GM19467 (cell line): Measurements from ENCODE around the gene KCNJ9.
"Not testable (repeated sequence)": the region's sequence is repeated elsewhere in the genome, so short reads cannot be mapped to it uniquely, and the experiment has no call there.

Source experiments
- ATAC-seq: cut with Tn5 transposase; IDR thresholded peaks from one replicate; pipeline ENCODE4 v1.9.1; 2021; ENCODE audit warnings: mild to moderate bottlenecking, moderate library complexity; ENCODE audit not compliant: unreplicated experiment

The KCNJ9 gene

GRCh38 chr1:160101717-160102522, 20.6 kb downstream of the KCNJ9 start:
- ATAC-seq, result no peak

DNA sequence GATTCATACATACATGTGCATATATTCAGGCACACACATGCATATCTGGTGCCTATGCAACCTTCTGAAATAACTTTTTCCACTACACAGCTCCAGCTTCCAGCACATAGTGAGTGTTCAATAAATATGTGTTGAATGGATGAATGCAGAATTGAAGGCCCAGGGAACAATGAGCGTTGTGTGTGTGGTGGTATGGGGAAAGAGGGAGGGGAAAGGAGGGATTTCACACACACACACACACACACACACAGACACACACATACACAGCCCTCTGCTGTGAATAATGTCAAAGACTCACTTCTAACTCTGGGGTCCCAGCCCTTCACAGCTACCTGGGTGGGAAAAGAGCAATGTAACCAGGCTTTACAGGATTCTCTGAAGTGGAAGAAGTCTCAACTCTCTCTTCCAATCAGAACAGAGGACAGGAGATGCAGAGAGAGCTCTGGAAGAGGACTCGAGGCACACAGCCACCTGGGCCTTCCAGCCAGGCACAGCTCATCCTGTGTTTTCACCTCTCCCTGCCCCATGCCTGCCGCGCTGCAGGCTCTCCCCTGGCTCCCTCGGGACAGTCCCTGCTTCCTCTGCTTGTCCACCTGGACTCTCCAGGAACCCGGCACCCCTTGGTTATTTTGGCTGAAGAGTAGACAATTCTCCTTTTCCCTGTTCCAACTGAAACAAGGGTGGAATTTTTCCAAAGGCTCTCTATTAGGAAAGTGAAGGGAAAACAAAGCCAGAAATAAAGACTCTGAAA, 22.5 kb downstream of the KCNJ9 start:
- ATAC-seq, result no peak

DNA sequence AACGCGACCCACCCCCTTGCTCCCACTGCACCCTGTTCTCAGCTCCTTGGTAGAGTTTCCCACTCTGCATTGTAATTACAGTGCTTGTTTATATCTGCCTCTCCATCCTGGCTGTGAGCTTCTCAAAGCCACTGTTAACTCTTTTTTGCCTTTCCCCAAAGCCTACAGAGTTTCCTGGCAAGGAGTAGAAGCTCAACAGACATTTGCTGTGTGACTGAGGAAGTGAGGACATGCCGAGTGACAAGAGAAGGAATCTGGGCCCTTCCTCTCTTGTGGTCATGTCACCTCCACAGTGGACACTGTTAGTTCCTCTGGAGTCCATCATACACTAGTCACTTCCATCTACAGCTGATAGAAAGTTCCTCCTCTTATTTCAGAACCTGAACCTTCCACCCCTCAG, 23.1 kb downstream of the KCNJ9 start:
- ATAC-seq, result no peak

DNA sequence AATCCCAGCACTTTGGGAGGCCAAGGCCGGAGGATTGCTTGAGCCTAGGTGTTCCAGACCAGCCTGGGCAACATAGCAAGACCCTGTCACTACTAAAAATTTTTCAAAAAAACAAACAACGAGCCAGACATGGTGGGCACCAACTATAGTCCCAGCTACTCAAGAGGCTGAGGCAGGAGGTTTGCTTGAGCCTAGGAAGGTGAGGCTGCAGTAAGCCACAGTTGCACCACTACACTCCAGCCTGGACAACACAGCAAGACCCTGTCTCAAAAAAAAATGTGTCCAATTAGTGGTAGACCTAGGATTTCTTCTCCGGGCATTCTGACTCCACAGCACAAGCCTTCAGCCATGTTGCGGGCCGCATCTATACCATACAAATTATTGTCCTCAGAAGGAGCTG, 23.8 kb downstream of the KCNJ9 start:
- no peak for ATAC-seq

DNA sequence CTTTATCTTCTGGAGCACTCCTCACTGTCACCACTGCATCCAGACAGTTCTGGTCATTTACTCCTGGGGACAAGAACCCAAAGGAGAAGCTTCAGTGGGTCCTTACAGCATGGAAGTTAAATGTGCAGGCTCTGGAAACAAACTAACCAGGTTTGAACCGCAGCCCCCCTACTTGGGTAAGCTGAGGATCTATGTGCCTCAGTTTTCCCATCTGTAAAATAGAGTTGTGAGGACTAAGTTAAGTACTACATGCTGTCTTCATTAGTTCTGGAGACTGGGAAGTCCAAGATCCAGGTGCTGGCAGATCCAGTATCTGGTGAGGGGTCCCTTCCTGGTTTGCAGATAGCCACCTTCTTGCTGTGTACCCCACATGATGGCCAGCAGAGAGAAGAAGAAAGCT, 26.2 kb downstream of the KCNJ9 start:
- ATAC-seq, result no peak

DNA sequence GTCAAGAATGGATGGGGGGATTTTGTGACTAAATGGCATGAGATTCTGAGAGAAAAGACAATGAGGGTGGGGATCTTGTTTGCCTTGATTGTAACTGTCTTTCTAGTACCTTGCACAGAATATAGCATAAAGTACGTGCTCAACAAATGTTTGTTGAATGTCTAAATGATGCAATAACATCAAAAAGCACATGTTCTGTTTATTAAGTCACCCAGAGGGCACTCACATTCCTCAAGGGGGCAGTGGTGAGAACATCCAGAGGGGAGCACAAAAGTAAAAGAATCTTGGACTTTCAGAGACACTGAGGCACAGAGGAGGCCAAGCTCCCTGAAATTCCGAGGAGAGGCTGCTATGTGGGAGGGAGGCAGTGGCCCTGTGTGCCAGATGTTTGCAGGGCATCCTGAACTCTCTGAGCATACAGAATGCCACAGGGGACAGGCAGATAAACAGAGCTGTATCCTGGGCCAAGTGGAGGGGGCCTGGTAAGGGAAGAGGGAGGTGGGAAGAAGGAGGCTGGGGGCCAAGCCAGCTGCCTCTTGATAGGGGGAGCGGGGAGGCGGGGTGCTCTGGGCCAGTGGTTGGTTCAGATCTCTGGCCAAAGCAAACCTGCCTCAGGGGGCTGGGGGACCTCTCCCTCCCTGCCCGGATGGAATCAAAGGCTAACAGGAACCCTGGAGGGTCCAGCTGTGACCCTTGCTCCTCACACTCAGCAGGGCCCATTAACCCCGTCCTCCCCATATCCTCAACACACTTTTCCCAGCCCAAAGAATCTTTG, 27.7 kb downstream of the KCNJ9 start:
- ATAC-seq, result no peak

GRCh38 chr1:160109686-160110085, 28.3 kb downstream of the KCNJ9 start:
- ATAC-seq, result no peak

GRCh38 chr1:160111462-160111861, 30.1 kb downstream of the KCNJ9 start:
- ATAC-seq, result not testable (repeated sequence)

DNA sequence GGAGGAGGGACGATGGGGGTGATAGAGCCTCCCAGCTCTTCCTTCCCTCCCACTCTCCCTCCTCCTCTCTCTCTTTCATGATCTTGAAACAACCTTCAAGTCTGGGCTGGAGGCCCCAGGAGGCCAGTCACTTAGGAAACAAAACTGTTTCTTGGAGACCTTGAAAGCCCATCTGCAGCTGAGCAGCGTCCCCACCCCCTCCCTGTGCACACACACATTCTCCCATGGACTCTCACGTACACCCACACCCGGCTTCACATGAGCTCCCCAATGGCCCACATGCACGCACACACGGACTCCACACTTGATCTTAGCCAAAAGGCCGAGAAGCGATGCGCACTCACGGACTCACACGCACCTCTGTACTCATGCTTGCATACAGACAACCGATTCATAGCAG, 31.0 kb downstream of the KCNJ9 start:
- ATAC-seq, result no peak

DNA sequence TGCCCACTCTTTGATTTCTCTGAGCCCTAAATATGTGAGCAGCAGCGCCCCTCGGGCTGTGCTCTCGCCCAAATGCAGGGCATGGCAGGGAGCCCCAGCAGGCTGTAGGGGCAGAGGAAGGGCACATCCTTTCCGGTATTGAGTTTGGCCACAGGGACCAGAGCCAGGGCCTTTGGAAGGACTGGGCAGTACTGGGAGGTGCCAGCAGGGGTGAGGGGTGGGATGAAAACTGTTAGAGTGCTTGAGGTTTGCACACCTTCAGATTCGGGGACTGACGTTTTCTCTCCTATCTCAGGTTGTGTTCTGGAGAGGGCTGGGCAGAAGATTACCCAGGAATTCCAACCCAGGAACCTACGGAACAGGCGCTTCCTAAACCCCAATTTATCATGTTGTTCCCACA, 32.1 kb downstream of the KCNJ9 start:
- no peak for ATAC-seq

DNA sequence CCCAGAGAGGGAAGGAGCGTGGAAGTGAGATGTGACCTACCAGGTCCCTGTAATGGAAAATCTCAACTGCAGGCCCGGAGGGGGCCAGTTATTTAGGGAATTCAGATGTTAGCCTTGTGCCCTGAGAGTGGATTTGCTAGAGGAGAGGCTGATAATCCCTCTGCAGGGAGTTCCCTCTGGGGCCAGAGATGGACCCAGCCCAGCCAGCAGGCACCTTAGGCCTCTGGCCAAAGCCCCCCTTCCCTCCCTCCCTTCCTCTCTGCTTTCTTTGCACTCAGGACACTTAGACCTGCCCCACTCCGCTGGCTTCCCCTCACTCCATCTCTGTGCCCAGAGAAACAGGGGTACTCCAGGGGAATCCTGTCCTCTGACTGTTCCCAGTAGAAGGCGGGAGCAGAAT, 32.7 kb downstream of the KCNJ9 start:
- ATAC-seq, result no peak

DNA sequence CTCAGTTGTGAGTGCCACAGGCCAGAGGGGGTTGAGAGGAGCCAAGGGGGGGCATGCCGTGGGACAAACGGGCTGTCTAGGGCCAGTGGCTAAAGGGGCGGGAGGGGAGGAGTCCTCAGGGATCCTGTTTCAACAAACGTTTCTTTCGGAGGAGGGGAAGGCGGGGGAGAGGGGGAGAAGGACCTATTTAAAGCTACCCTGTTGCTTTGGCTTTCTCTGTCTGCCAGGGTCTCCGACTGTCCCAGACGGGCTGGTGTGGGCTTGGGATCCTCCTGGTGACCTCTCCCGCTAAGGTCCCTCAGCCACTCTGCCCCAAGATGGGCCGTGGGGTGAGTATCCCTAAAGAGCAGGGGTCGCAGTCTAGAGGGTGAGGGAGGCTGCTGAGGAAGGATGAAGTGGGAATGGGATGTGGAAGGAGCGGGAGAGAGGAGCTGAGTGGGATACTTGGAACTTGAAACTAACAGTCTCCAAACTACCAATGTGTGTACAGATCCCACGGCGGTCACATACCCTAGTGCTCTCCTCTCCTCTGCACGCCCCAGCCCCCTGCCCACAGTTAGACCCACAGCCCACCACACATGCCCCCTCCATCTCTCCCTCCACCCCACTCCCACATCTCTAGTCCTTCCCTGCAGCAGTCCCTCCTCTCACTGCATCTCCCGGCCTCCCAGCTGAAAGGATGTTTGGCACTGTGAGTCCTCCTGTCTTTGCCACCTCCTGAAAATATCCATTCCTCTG, 34.4 kb downstream of the KCNJ9 start, which contains the start of gene ATP1A2:
Gene ATP1A2, plus strand, starts transcription at position 215 of the 738 bp plus-strand sequence. Its CDS starts 103 bp downstream, at position 318.
- ATAC-seq, result no peak

DNA sequence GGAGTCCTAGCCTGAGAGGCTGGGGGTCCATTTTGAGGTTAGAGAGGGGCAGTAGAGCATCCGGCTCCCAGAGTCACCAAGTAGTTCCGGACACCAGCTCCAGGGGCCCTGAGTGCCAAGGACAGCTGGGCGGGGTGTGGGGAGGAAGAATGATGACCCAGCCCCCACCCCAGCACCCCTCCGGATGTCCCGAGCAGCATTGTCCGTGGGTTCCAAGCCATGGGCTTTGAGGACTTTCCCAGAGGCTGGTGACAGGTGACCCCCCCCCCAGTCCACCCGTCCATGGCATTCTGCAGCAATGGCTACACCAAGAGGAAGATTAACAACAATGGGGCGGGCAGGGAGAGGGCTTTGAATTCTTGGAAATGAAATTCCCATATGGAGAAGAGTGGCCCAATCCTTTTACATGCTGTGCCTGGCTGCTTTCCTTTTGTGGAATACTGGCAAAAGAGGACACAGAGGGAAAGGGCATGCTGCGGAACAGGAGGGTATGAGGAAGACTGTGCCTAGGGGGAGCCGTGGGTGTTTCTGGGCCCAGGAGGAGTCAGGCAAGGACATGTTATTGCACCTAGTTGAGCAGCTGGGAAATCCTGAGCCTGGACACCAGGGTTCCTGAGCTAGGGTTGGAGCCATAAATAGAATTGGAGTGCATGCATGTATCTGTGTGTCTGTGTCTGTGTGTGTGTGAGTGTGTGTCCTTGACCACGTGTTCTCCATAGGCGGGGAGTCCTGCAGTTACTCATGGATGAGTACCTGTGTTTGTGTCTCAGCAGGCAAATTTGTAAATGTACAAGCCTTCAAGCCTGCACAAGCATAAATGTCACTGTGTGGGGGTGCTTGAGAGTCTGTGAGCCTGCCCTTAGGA, 35.2 kb downstream of the KCNJ9 start:
- no peak for ATAC-seq

DNA sequence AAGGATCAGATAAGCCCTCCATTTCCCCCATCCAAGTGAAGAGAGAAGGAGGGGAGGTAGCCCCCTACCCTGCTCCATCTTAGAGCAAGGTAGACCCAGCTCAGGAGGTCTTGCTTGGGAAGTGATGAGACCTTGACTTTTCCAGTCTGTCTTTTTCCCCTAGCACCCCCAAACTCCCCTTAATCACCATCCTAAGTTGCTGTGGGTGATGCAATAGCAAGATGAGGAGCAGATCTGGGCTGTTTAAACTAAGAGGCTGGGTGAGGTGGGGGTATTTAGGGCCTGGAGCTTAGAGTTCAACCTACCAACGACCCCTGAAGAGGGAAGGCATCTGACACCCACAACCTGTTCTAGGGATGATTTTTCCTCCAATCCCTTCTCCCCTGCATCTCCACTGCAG, 36.0 kb downstream of the KCNJ9 start:
- no peak for ATAC-seq

DNA sequence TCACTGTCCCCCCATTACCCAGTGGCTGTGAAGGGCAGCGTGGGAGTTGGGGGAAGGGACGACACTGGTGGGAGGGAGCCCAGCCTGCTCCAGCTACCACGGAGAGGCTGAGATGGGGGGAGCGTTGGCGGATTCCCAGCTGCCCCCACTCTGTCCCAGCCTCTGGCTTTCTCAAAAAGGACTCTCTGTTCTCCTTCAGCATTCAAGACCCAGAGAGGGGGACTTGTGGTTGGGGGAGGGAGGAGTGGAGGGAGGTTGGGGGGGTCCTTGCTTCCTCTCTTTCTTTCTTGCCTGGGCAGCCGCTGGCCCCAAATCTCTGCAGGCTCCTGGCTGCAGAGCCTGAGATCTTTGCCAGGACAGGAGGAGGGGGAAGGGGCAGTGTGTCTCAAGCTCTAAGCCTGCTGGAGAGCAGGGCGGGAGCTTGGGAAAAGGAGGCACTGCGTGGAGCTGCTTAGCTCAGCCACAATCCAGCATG, 36.4 kb downstream of the KCNJ9 start:
- ATAC-seq, result no peak

GRCh38 chr1:160118928-160119327, 37.6 kb downstream of the KCNJ9 start:
- no peak for ATAC-seq

DNA sequence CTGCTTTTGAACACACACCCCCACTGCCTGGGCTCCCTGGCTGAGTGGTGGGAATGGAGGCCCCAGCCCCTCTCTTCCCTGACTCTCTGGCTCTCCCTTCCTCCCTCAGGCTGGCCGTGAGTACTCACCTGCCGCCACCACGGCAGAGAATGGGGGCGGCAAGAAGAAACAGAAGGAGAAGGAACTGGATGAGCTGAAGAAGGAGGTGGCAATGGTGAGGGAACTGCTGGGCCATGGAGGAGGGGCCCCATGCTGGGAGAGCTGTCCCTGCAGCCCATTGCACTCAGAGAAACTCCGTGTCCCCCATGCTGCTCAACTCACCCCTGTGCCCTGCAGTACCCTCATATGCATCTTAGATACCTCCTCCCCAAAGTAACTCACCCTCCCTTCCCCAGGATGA, 39.5 kb downstream of the KCNJ9 start:
- no peak for ATAC-seq

DNA sequence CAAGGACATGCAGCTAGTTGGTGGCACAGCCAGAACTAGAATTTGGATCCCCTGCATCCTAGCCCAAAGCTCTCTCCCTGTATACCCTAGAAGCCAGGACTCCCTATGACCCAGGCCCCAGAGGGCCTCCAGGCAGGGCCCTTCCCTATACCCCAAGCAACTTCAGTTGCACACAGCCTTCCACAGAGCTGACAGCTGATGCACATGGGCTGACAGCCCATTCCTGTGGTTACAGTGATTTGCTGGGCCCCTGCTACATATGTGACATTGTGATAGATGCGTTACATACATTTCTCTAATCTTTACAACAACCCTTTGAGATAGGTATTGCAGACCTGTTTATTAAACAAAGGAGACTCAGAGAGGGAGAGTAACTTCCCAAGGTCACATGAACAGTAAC, 40.0 kb downstream of the KCNJ9 start:
- ATAC-seq, result no peak

- ATAC-seq, result no peak
Measured at GRCh38 chr1:160122978-160123495, 41.7 kb downstream of the KCNJ9 start.
